Esophagus squamous epithelium (tissue), 5 donors: ENCODE measurements around the gene KCNB1. TPM values are rescaled to one million over a fixed set of nuclear protein-coding genes. Genes with fewer than 3 reads are reported as not detected.

Experiments used
- DNase-seq: peaks from one replicate; lab custom pipeline; 2025; lab: John Stamatoyannopoulos, UW
- H3K27ac ChIP-seq, 4 donors: fragments of 200-600 bp; sonication (generic); one replicate each; pipeline ENCODE4 v1.5.1; 2016 to 2019; ENCODE audit warnings: mild to moderate bottlenecking in 1 of 4
- H3K27me3 ChIP-seq, 4 donors: fragments of 200-600 bp; sonication (generic); 1 replicate in 3 of 4; 2 replicates in 1 of 4; pipeline versions ENCODE4 v1.5.1 to v1.6.0; 2017 to 2021; ENCODE audit warnings: antibody characterized with exemption in 1 of 4
- H3K36me3 ChIP-seq, 3 donors: fragments of 200-600 bp; sonication (generic); one replicate each; pipeline ENCODE4 v1.5.1; 2016 to 2019
- H3K4me1 ChIP-seq, 3 donors: fragments of 200-600 bp; sonication (generic); one replicate each; pipeline ENCODE4 v1.5.1; 2017 to 2019
- H3K4me3 ChIP-seq, 4 donors: fragments of 200-600 bp; sonication (generic); 1 replicate in 3 of 4; 2 replicates in 1 of 4; pipeline ENCODE4 v1.5.1; 2016 to 2019; ENCODE audit warnings: mild to moderate bottlenecking in 2 of 4, moderate library complexity in 1 of 4
- H3K9me3 ChIP-seq, 3 donors: fragments of 200-600 bp; sonication (generic); one replicate each; pipeline ENCODE4 v1.5.1; 2016 to 2019
- POLR2A ChIP-seq, 4 donors: fragments of 450-650 bp; IDR thresholded peaks; one replicate each; pipeline ENCODE4 v1.6.1; 2017; ENCODE audit warnings: antibody characterized with exemption in 4 of 4, mild to moderate bottlenecking in 4 of 4, moderate library complexity in 3 of 4
- WGBS, 2 donors: methylation state at CpG; one replicate each; pipeline ENCODE4 v1.1.5; 2018; 5-methylcytosine and 5-hydroxymethylcytosine counted together
- intact Hi-C: fragments of 100-400 bp; cut with DNase I; formaldehyde crosslinking; loops from one replicate; pipeline ENCODE4 v1.15.0; 2022
- total RNA-seq, 4 donors: library from RNA; depleted of rRNA; stranded (reverse); fragments of >200 nt; gene quantifications; one replicate each; pipeline ENCODE4 v1.1.0, GENCODE V29; 2016
- TF ChIP-seq, protein P1 (sequence below), 6 experiments: fragments of 450-650 bp in 4 of 6; fragments of 200-600 bp in 2 of 6; sonication (generic) in 2 of 6; IDR thresholded peaks; one replicate each; pipeline ENCODE4 v1.5.1; 2016 to 2019; ENCODE audit warnings: antibody characterized with exemption in 6 of 6, mild to moderate bottlenecking in 4 of 6, moderate library complexity in 4 of 6
- donor health status: DM: yes; HTN: yes; CAD: no.

KCNB1 gene
- total RNA-seq, 4 donors from 2014 or later = 0.11 to 3.6 (median 1.1) TPM

DNA sequence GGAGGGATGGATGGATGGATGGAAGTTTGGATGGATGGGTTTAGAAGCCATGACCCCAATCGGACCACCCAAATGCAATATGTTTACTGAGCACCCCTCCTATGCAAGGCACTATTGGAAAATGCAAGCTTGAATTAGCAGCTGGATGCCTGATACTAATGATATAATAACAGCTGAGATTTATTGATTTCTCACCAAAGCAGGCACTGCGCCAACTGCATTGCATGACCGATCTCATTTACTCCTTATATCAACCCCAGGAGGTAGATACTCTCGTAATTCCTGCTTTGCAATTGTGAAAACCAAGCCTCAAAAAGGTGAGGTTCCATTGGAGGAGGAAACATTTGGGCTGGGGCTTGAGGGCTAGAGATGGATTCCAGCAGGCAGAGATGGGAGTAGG lies 89.7 kb downstream of the KCNB1 start:
- H3K9me3 ChIP-seq = no peaks in the 10 kb centered on the region
- intact Hi-C loops = no loop called here
- peaks cover 0 to 34% (median 12%) of the 10 kb centered on the region in 3 donors for H3K4me1 ChIP-seq
- TF ChIP-seq POLR2A (IDR thresholded peaks at IDR 0.05) = no peak
- TF ChIP-seq, protein P1, sequence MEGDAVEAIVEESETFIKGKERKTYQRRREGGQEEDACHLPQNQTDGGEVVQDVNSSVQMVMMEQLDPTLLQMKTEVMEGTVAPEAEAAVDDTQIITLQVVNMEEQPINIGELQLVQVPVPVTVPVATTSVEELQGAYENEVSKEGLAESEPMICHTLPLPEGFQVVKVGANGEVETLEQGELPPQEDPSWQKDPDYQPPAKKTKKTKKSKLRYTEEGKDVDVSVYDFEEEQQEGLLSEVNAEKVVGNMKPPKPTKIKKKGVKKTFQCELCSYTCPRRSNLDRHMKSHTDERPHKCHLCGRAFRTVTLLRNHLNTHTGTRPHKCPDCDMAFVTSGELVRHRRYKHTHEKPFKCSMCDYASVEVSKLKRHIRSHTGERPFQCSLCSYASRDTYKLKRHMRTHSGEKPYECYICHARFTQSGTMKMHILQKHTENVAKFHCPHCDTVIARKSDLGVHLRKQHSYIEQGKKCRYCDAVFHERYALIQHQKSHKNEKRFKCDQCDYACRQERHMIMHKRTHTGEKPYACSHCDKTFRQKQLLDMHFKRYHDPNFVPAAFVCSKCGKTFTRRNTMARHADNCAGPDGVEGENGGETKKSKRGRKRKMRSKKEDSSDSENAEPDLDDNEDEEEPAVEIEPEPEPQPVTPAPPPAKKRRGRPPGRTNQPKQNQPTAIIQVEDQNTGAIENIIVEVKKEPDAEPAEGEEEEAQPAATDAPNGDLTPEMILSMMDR (IDR thresholded peaks at IDR 0.05) = no peak
- peak overlapping the region in 1 of 4 donors; percentile 87 for H3K27ac ChIP-seq
- no peak for DNase-seq
- 58 to 68% methylated on average over 4 of the region's 4 CpGs for WGBS, 2 donors
- H3K36me3 ChIP-seq = no peaks in the 10 kb centered on the region
- H3K27me3 ChIP-seq = peaks cover 0 to 13% (median 0%) of the 10 kb centered on the region in 4 donors
- H3K4me3 ChIP-seq = no peak overlapping the region

DNA sequence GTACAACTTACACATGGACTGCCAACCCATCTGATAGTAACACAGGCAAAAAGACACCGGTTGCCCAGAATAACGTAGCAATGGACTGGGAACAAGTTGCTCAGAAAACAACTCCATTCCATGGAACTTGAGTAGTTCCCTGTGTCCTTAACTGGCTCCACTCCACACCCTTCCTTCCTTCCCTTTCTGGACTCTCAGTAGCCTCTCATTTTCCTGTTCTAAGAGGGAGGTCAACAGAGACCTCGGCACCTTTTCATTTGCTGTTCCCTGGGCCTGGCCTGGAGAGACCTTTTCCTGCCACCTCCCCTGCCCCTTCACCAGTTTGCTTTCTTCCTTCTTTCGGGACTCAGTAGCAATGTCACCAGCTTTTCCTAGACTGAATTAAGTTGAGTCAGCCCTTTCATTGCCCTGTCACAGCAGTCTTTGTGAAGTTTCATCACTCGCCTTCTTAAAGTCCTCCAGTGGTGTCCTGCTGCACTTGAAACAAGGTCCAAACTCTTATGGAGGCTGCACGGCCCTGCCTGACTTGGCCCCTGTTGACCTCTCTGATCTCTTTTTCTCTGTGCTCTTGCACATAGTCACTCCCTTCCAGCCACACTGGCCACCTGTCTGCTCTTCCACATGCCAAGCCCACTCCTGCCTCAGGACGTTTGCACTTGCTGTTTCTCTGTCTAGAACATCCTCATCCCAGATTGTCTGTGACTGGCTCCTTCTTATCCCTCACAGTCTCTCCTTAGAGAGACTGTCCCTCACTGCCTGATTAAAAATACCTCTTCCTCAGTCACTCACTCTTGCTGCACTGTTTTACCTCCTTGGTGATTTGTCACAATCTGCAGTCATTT lies 90.8 kb downstream of the KCNB1 start:
- DNase-seq = no peak
- intact Hi-C loops = no loop called here
- no peaks in the 10 kb centered on the region for H3K9me3 ChIP-seq
- peaks cover 0 to 31% (median 8%) of the 10 kb centered on the region in 3 donors for H3K4me1 ChIP-seq
- no peaks in the 10 kb centered on the region for H3K36me3 ChIP-seq
- TF ChIP-seq POLR2A (IDR thresholded peaks at IDR 0.05) = no peak
- TF ChIP-seq, protein P1 (IDR thresholded peaks at IDR 0.05) = no peak
- H3K27me3 ChIP-seq = peaks cover 0 to 13% (median 0%) of the 10 kb centered on the region in 4 donors
- peak overlapping the region in 3 of 4 donors; percentile 7 to 36 (median 17) for H3K27ac ChIP-seq
- H3K4me3 ChIP-seq = no peak overlapping the region
- 56 to 72% methylated on average over 6 to 7 of the region's 7 CpGs for WGBS, 2 donors

DNA sequence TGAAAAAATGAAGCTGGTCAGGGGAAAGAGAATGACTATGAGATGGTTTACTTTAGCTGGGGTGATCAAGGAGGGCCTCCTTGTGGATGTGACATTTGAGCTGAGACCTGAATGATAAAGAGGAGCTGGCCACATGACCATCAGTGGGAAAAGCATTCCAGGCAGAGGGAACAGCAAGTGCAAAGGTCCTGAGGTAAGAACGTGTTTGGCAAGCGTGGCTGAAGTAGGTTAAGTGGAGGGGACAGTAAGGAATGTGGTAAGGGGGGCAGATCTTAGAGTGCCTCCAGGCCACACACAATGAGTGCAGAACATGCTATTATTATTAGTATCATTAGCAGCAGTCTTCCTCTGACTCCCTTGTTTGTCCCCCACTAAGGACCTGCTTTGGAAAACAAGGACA lies 92.6 kb downstream of the KCNB1 start:
- Histone ChIP-seq H3K36me3 (no peaks in the 10 kb centered on the region), H3K27me3 (peaks cover 0 to 13% (median 0%) of the 10 kb centered on the region in 4 donors), H3K27ac (peak overlapping the region in 1 of 4 donors; percentile 31), H3K9me3 (no peaks in the 10 kb centered on the region), H3K4me3 (no peak overlapping the region), H3K4me1 (peaks cover 0 to 33% (median 6%) of the 10 kb centered on the region in 3 donors)
- 68 to 80% methylated on average over 2 of the region's 2 CpGs for WGBS, 2 donors
- TF ChIP-seq POLR2A (IDR thresholded peaks at IDR 0.05) = no peak
- TF ChIP-seq, protein P1 (IDR thresholded peaks at IDR 0.05) = no peak
- DNase-seq = no peak
- intact Hi-C loops = loop anchor here (10.0 kb wide), 1 partner anchor 95 kb away; the partner anchor contains the start of gene KCNB1

DNA sequence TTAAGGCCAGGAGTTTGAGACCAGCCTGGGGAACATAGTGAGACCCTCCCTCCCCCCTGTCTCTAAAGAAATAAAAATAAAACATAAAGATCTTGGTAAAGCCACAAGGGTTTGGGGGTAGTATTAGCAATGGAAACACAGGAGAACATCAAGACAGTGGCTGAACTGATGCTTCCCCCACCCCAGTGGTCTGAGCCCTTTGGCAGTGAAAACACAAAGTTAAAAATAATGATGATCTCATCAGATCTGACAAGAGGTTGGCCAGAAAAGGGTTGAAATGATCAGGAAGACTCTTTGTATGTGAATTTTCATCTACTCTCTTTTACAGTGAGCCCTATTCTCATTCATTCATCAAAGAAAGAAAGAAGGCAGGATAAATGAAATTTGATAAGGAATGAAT lies 93.7 kb downstream of the KCNB1 start:
- no peak for DNase-seq
- Histone ChIP-seq H3K27me3 (peaks cover 0 to 5% (median 0%) of the 10 kb centered on the region in 4 donors), H3K9me3 (no peaks in the 10 kb centered on the region), H3K36me3 (no peaks in the 10 kb centered on the region), H3K4me1 (peaks cover 0 to 37% (median 3%) of the 10 kb centered on the region in 3 donors), H3K27ac (peak overlapping the region in 2 of 4 donors; percentile 16 to 31), H3K4me3 (no peak overlapping the region)
- TF ChIP-seq, protein P1 (IDR thresholded peaks at IDR 0.05) = no peak
- no peak for TF ChIP-seq POLR2A (IDR thresholded peaks at IDR 0.05)
- intact Hi-C loops = loop anchor here (10.0 kb wide), 1 partner anchor 96 kb away; the partner anchor contains the start of gene KCNB1

DNA sequence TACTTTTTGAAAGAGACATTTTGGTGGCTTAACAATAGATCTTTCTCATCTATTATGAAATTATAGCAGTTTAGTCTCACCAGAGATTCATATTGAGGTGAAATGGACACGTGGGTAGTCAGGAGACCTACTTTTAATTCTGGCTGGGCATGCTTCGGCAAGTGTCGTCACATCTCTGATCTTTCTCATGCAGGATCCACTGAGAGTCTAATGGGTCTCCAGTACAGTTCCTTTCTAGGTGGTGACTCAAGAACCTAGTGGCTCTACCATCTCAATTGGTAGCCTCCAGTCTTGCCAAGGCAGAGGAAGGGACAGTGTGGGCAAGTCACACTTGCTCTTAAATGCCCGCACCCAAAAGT lies 94.9 kb downstream of the KCNB1 start:
- H3K27ac ChIP-seq = peak overlapping the region in 3 of 4 donors; percentile 16 to 41 (median 31)
- WGBS, 2 donors = 63 to 68% methylated on average over 4 of the region's 4 CpGs
- intact Hi-C loops = loop anchor here (10.0 kb wide), 1 partner anchor 97 kb away; the partner anchor contains the start of gene KCNB1
- no peak overlapping the region for H3K4me3 ChIP-seq
- H3K27me3 ChIP-seq = no peaks in the 10 kb centered on the region
- DNase-seq = no peak
- H3K4me1 ChIP-seq = peaks cover 0 to 29% (median 3%) of the 10 kb centered on the region in 3 donors
- no peak for TF ChIP-seq POLR2A (IDR thresholded peaks at IDR 0.05)
- TF ChIP-seq, protein P1 (IDR thresholded peaks at IDR 0.05) = no peak
- no peaks in the 10 kb centered on the region for H3K9me3 ChIP-seq
- H3K36me3 ChIP-seq = no peaks in the 10 kb centered on the region
